Measurements from ENCODE around the gene CHST11.

The CHST11 gene

GRCh38 chr12:104782296-104782695 is 325.5 kb downstream of the CHST11 start:
- Histone ChIP-seq H3K27me3 (ENCODE audit: control insufficient read depth, low read length) (no peaks in the 10 kb centered on the region), H3K9me3 (ENCODE audit: control insufficient read depth, insufficient read depth, low read length) (peaks cover 20% of the 10 kb centered on the region), H4K20me1 (ENCODE audit: control insufficient read depth, insufficient read depth, low read depth, low read length) (no peaks in the 10 kb centered on the region), H3K36me3 (ENCODE audit: control insufficient read depth, low read length) (no peaks in the 10 kb centered on the region), H3K27ac (ENCODE audit: low read depth, low read length) (no peak overlapping the region), H3K79me2 (ENCODE audit: control insufficient read depth, low read length) (no peaks in the 10 kb centered on the region), H3K4me1 (ENCODE audit: control insufficient read depth, low read length) (no peaks in the 10 kb centered on the region), H3K9me2 (replicated peaks; ENCODE audit: control insufficient read depth, low read length) (no peaks in the 10 kb centered on the region), H3K4me2 (ENCODE audit: low read length) (no peak overlapping the region), H3F3A (ENCODE audit: control insufficient read depth, insufficient read depth) (no peaks in the 10 kb centered on the region), H3K4me3 (ENCODE audit: low read length) (no peak overlapping the region)
- TF ChIP-seq CTCF (IDR thresholded peaks at IDR 0.05; ENCODE audit: low read depth, low read length, poor library complexity, severe bottlenecking) (no peak), EZH2phosphoT487 (IDR thresholded peaks at IDR 0.05; ENCODE audit: borderline replicate concordance, low read length) (no peak)

- Histone ChIP-seq H3K9me3 (ENCODE audit: control insufficient read depth, insufficient read depth, low read length) (peaks cover 20% of the 10 kb centered on the region), H3K4me1 (ENCODE audit: control insufficient read depth, low read length) (no peaks in the 10 kb centered on the region), H3K4me2 (ENCODE audit: low read length) (no peak overlapping the region), H3K4me3 (ENCODE audit: low read length) (no peak overlapping the region), H3K27me3 (ENCODE audit: control insufficient read depth, low read length) (no peaks in the 10 kb centered on the region), H3K79me2 (ENCODE audit: control insufficient read depth, low read length) (no peaks in the 10 kb centered on the region), H3K27ac (ENCODE audit: low read depth, low read length) (no peak overlapping the region), H3K9me2 (replicated peaks; ENCODE audit: control insufficient read depth, low read length) (no peaks in the 10 kb centered on the region), H3F3A (ENCODE audit: control insufficient read depth, insufficient read depth) (no peaks in the 10 kb centered on the region), H3K36me3 (ENCODE audit: control insufficient read depth, low read length) (no peaks in the 10 kb centered on the region), H4K20me1 (ENCODE audit: control insufficient read depth, insufficient read depth, low read depth, low read length) (no peaks in the 10 kb centered on the region)
- TF ChIP-seq CTCF (IDR thresholded peaks at IDR 0.05; ENCODE audit: low read depth, low read length, poor library complexity, severe bottlenecking) = no peak
- TF ChIP-seq EZH2phosphoT487 (IDR thresholded peaks at IDR 0.05; ENCODE audit: borderline replicate concordance, low read length) = no peak
Observed at GRCh38 chr12:104784592-104784991, 327.8 kb downstream of the CHST11 start.

GRCh38 chr12:104785886-104786285 is 329.1 kb downstream of the CHST11 start:
- Histone ChIP-seq H3K79me2 (ENCODE audit: control insufficient read depth, low read length) (no peaks in the 10 kb centered on the region), H3F3A (ENCODE audit: control insufficient read depth, insufficient read depth) (no peaks in the 10 kb centered on the region), H3K4me3 (ENCODE audit: low read length) (no peak overlapping the region), H3K36me3 (ENCODE audit: control insufficient read depth, low read length) (no peaks in the 10 kb centered on the region), H3K9me3 (ENCODE audit: control insufficient read depth, insufficient read depth, low read length) (peaks cover 9% of the 10 kb centered on the region; the same call in 1 of the 2 replicates), H3K4me2 (ENCODE audit: low read length) (no peak overlapping the region), H4K20me1 (ENCODE audit: control insufficient read depth, insufficient read depth, low read depth, low read length) (no peaks in the 10 kb centered on the region), H3K4me1 (ENCODE audit: control insufficient read depth, low read length) (peaks cover 6% of the 10 kb centered on the region), H3K27me3 (ENCODE audit: control insufficient read depth, low read length) (no peaks in the 10 kb centered on the region), H3K27ac (ENCODE audit: low read depth, low read length) (no peak overlapping the region), H3K9me2 (replicated peaks; ENCODE audit: control insufficient read depth, low read length) (no peaks in the 10 kb centered on the region)
- no peak for TF ChIP-seq EZH2phosphoT487 (IDR thresholded peaks at IDR 0.05; ENCODE audit: borderline replicate concordance, low read length)
- no peak for TF ChIP-seq CTCF (IDR thresholded peaks at IDR 0.05; ENCODE audit: low read depth, low read length, poor library complexity, severe bottlenecking)

Data from DOHH2 (cell line).